Measurements from ENCODE around the gene ACOX3.

ACOX3 gene

DNA sequence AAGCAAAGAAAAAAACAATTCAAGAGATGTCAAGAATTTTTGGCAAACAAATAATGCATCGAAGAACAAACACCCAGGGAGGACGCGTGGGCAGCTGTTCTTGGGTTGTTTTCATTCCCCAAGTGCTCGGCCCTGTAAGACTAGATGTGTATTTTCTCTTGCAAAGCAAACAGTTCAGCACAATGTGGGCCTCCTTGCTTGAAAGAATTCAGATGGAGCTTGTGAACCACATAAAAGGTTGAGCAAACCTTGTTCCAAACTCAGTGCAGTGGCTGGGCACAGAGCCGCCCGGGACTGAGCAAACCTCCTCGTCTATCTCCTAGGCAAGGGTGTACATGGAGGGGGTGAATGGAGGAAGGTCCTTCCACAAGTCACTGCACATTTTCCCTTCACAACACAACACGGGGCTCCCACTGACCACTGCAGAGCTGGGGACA lies 88.6 kb downstream of the ACOX3 start:
- no peak overlapping the region for H3K9ac ChIP-seq (ENCODE audit: low read length)
- H3K36me3 ChIP-seq (ENCODE audit: insufficient read depth, low read length), result no peaks in the 10 kb centered on the region; the same call in 1 of the 2 replicates
- no peaks in the 10 kb centered on the region for H4K20me1 ChIP-seq (ENCODE audit: insufficient read depth, low read length)
- peaks cover 3% of the 10 kb centered on the region for H3K4me1 ChIP-seq (ENCODE audit: insufficient read depth, low read length, severe bottlenecking)
- H3F3A ChIP-seq (ENCODE audit: insufficient read depth, low read length), result no peaks in the 10 kb centered on the region
- no peaks in the 10 kb centered on the region for H3K9me2 ChIP-seq (ENCODE audit: low read depth, low read length)
- no peak overlapping the region for H3K4me3 ChIP-seq (ENCODE audit: low read depth, low read length, poor library complexity, severe bottlenecking)
- H3K4me2 ChIP-seq (ENCODE audit: low read length), result no peak overlapping the region
- no peaks in the 10 kb centered on the region for H3K79me2 ChIP-seq (ENCODE audit: insufficient read depth, low read length)
- no peak overlapping the region for H3K27ac ChIP-seq (ENCODE audit: low read depth, low read length, poor library complexity, severe bottlenecking)
- TF ChIP-seq, protein P1, sequence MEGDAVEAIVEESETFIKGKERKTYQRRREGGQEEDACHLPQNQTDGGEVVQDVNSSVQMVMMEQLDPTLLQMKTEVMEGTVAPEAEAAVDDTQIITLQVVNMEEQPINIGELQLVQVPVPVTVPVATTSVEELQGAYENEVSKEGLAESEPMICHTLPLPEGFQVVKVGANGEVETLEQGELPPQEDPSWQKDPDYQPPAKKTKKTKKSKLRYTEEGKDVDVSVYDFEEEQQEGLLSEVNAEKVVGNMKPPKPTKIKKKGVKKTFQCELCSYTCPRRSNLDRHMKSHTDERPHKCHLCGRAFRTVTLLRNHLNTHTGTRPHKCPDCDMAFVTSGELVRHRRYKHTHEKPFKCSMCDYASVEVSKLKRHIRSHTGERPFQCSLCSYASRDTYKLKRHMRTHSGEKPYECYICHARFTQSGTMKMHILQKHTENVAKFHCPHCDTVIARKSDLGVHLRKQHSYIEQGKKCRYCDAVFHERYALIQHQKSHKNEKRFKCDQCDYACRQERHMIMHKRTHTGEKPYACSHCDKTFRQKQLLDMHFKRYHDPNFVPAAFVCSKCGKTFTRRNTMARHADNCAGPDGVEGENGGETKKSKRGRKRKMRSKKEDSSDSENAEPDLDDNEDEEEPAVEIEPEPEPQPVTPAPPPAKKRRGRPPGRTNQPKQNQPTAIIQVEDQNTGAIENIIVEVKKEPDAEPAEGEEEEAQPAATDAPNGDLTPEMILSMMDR (IDR thresholded peaks at IDR 0.05; ENCODE audit: low read length), result no peak
- no peak for TF ChIP-seq EZH2 (IDR thresholded peaks at IDR 0.05; ENCODE audit: borderline replicate concordance, low read length)
- H2AFZ ChIP-seq (ENCODE audit: low read length), result no peak overlapping the region
- H3K9me3 ChIP-seq (ENCODE audit: low read length), result no peaks in the 10 kb centered on the region
- H3K27me3 ChIP-seq (ENCODE audit: insufficient read depth, low read length), result no peaks in the 10 kb centered on the region; the same call in 1 of the 2 replicates

DNA sequence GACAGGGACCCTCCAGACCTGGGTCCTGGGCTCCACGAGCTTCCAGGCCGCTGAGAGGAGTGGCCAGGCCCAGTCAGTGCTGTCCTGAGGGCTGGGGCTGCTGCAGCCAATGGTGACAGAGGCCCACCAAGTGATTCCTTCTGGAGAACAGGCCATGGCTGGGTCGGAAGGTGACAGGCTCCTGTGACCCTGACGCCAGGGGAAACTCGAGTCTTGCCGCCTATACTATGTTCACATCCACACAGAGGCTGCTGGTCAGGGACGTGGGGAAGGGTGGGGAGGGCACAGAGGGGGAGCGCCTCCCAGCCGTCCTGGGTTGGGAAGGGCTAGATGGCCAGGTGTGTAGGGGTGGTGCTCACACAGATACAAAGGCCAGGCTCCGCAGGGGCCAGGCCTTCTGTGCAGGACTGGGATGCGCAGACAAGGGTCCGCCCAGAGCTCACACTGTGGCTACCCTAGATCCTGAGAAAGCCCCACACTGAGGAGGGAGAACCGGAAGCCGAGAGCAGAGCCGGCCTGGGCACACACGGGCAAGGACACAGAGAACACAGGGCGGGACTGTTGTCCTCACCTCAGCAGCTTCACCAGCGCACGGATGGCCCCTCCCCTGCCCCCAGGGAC lies 89.6 kb downstream of the ACOX3 start:
- Histone ChIP-seq H4K20me1 (ENCODE audit: insufficient read depth, low read length) (no peaks in the 10 kb centered on the region), H3K27ac (ENCODE audit: low read depth, low read length, poor library complexity, severe bottlenecking) (no peak overlapping the region), H3K36me3 (ENCODE audit: insufficient read depth, low read length) (no peaks in the 10 kb centered on the region; the same call in 1 of the 2 replicates), H3K9me2 (ENCODE audit: low read depth, low read length) (no peaks in the 10 kb centered on the region), H3K4me1 (ENCODE audit: insufficient read depth, low read length, severe bottlenecking) (peaks cover 3% of the 10 kb centered on the region), H2AFZ (ENCODE audit: low read length) (no peak overlapping the region), H3K79me2 (ENCODE audit: insufficient read depth, low read length) (no peaks in the 10 kb centered on the region), H3K4me3 (ENCODE audit: low read depth, low read length, poor library complexity, severe bottlenecking) (no peak overlapping the region), H3K4me2 (ENCODE audit: low read length) (no peak overlapping the region), H3K27me3 (ENCODE audit: insufficient read depth, low read length) (no peaks in the 10 kb centered on the region; the same call in 1 of the 2 replicates), H3F3A (ENCODE audit: insufficient read depth, low read length) (no peaks in the 10 kb centered on the region), H3K9ac (ENCODE audit: low read length) (no peak overlapping the region), H3K9me3 (ENCODE audit: low read length) (no peaks in the 10 kb centered on the region)
- TF ChIP-seq, protein P1 (IDR thresholded peaks at IDR 0.05; ENCODE audit: low read length), result no peak
- TF ChIP-seq EZH2 (IDR thresholded peaks at IDR 0.05; ENCODE audit: borderline replicate concordance, low read length), result no peak

DNA sequence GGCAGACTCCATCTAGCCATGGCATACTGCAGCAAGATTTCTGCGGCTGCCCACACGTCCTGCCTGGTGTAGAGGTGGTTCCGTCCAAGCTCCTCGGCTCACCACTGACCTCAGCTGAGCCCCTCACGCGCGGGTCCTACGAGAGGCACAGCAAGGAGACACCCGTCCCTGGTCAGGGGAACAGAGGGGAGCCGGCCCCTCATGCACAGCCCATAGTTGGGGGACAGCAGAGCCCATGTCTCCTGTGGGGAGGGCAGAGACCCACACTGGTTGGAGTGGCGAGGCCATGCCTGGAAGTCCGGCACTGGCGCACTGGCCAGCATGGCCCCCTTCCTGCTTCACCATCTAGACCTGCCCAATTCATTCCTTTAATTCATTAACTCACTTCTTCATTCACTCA lies 90.2 kb downstream of the ACOX3 start:
- Histone ChIP-seq H3K4me2 (ENCODE audit: low read length) (no peak overlapping the region), H3K4me1 (ENCODE audit: insufficient read depth, low read length, severe bottlenecking) (peaks cover 3% of the 10 kb centered on the region)

More for the DNA sequence above, 90.2 kb downstream of the ACOX3 start:
- TF ChIP-seq, protein P1 (IDR thresholded peaks at IDR 0.05; ENCODE audit: low read length), result no peak
- no peak for TF ChIP-seq EZH2 (IDR thresholded peaks at IDR 0.05; ENCODE audit: borderline replicate concordance, low read length)
- H3K4me3 ChIP-seq (ENCODE audit: low read depth, low read length, poor library complexity, severe bottlenecking), result no peak overlapping the region
- H3K27me3 ChIP-seq (ENCODE audit: insufficient read depth, low read length), result no peaks in the 10 kb centered on the region; the same call in 1 of the 2 replicates
- H3K9me2 ChIP-seq (ENCODE audit: low read depth, low read length), result no peaks in the 10 kb centered on the region
- H3K9ac ChIP-seq (ENCODE audit: low read length), result no peak overlapping the region
- H4K20me1 ChIP-seq (ENCODE audit: insufficient read depth, low read length), result no peaks in the 10 kb centered on the region
- H2AFZ ChIP-seq (ENCODE audit: low read length), result no peak overlapping the region
- no peaks in the 10 kb centered on the region for H3K9me3 ChIP-seq (ENCODE audit: low read length)
- H3K36me3 ChIP-seq (ENCODE audit: insufficient read depth, low read length), result no peaks in the 10 kb centered on the region; the same call in 1 of the 2 replicates
- no peak overlapping the region for H3K27ac ChIP-seq (ENCODE audit: low read depth, low read length, poor library complexity, severe bottlenecking)
- no peaks in the 10 kb centered on the region for H3F3A ChIP-seq (ENCODE audit: insufficient read depth, low read length)
- H3K79me2 ChIP-seq (ENCODE audit: insufficient read depth, low read length), result no peaks in the 10 kb centered on the region
